ENCODE data around the gene NBEAL2. TPM values are rescaled to one million over a fixed set of nuclear protein-coding genes. Genes with fewer than 3 reads are reported as not detected.

The NBEAL2 gene
- total and polyA plus RNA-seq, 2 of the 8 experiments (the other 6 are each of a cell fraction or from before 2014, with no cell fraction given): 27.3 to 46.9 TPM

DNA sequence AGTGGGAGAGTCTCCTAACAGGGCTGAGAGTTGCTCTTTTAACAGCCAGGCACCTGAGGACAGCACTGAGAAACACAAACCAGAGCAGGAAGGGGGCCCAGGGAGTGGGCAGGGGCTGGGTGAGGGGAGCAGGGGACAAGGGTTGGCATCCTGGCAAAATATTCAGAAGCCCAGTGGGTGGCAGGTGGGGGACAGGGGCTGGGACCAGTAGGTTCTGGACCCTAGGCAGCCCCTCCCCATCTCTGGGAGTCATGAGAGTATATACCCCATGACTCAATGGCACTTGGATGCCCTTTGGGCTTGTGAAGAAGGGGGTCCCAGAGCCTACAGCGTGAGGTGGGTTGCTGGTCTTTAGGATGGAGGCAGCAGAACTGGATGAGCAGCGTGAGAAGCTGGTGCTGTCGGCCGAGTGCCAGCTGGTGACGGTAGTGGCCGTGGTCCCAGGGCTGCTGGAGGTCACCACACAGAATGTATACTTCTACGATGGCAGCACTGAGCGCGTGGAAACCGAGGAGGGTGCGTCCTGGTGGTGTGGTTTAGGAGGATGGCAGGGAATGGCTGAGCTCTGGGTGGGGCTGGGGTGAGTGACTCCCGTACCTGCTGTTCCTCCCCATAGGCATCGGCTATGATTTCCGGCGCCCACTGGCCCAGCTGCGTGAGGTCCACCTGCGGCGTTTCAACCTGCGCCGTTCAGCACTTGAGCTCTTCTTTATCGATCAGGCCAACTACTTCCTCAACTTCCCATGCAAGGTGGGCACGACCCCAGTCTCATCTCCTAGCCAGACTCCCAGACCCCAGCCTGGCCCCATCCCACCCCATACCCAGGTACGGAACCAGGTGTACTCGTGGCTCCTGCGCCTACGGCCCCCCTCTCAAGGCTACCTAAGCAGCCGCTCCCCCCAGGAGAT, 24.2 kb downstream of the NBEAL2 start (continued):
- TF ChIP-seq SIN3A (conservative IDR thresholded peaks at IDR 0.05 in 1 of 2, IDR thresholded peaks at IDR 0.05 in 1 of 2; ENCODE audit: low read depth in 1 of 2, low read length in 2 of 2): no peak
- TF ChIP-seq GABPA (IDR thresholded peaks at IDR 0.05; ENCODE audit: borderline replicate concordance, insufficient read depth, low read length): no peak
- no peak for TF ChIP-seq ASH2L (IDR thresholded peaks at IDR 0.05; ENCODE audit: low read length)
- TF ChIP-seq, protein P1, sequence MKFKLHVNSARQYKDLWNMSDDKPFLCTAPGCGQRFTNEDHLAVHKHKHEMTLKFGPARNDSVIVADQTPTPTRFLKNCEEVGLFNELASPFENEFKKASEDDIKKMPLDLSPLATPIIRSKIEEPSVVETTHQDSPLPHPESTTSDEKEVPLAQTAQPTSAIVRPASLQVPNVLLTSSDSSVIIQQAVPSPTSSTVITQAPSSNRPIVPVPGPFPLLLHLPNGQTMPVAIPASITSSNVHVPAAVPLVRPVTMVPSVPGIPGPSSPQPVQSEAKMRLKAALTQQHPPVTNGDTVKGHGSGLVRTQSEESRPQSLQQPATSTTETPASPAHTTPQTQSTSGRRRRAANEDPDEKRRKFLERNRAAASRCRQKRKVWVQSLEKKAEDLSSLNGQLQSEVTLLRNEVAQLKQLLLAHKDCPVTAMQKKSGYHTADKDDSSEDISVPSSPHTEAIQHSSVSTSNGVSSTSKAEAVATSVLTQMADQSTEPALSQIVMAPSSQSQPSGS (IDR thresholded peaks at IDR 0.05; ENCODE audit: low read length): no peak
- no peak for TF ChIP-seq TAF1 (IDR thresholded peaks at IDR 0.05; ENCODE audit: low read depth, low read length)
- no peak for TF ChIP-seq POU5F1 (IDR thresholded peaks at IDR 0.05; ENCODE audit: low read depth, low read length)
